A549 (cell line): Measurements from ENCODE around the gene C4orf33. TPM values are rescaled to one million over a fixed set of nuclear protein-coding genes. Genes with fewer than 3 reads are reported as not detected.

ENCODE experiments used
- ATAC-seq, 2 experiments: fragments of 200-7000 bp in 1 of 2; fragments of >200 bp in 1 of 2; cut with Nextera tagmentation in 1 of 2; cut with Tn5 transposase in 1 of 2; 3 replicates each; pipeline versions ENCODE4 v1.8.0 to v1.9.1; 2018 to 2020; ENCODE audit warnings: mild to moderate bottlenecking in 1 of 2, moderate library complexity in 1 of 2
- CTCF ChIA-PET: fragments of 300-600 bp; sonication (Branson Sonifier 250); formaldehyde crosslinking; extraction: SDS; loops from one replicate; lab custom pipeline; 2021; ENCODE audit warnings: antibody characterized with exemption, inconsistent platforms; lab: Yijun Ruan, JAX
- POLR2A ChIA-PET: fragments of 350-600 bp; formaldehyde crosslinking; extraction: SDS; loops from one replicate; lab custom pipeline; 2021; ENCODE audit warnings: antibody characterized with exemption, inconsistent platforms; lab: Yijun Ruan, JAX
- DNase-seq, 2 experiments: peaks; one replicate each; pipeline versions ENCODE4 v3.0.0 to v3.0.0-alpha.2; 2011 to 2016; ENCODE audit warnings: low read depth in 1 of 2, low spot score in 1 of 2
- FAIRE-seq: peaks from 2 replicates; lab custom pipeline; 2011; peaks lifted over from hg19 to GRCh38; lab: Jason Lieb, UNC
- H3K27ac ChIP-seq, 2 experiments: fragments of >200 bp; sonication (Bioruptor Twin); formaldehyde crosslinking; 3 replicates each; pipeline ENCODE4 v1.5.1; 2016 to 2017
- H3K4me1 ChIP-seq: fragments of >200 bp; sonication (Bioruptor Twin); formaldehyde crosslinking; 3 replicates; pipeline ENCODE4 v1.6.1; 2016
- H3K4me2 ChIP-seq: fragments of >200 bp; sonication (Bioruptor Twin); formaldehyde crosslinking; 3 replicates; pipeline ENCODE4 v1.6.1; 2016
- H3K4me3 ChIP-seq: fragments of >200 bp; sonication (Bioruptor Twin); formaldehyde crosslinking; 3 replicates; pipeline ENCODE4 v1.5.1; 2016
- H3K9me3 ChIP-seq: fragments of >200 bp; sonication (Bioruptor Twin); formaldehyde crosslinking; 3 replicates; pipeline ENCODE4 v1.6.1; 2016
- CEBPB ChIP-seq, 2 experiments: fragments of >200 bp in 1 of 2; sonication (Bioruptor Twin) in 1 of 2; formaldehyde crosslinking in 1 of 2; IDR thresholded peaks; 2 replicates each; pipeline ENCODE4 v1.6.1; 2012 to 2016
- CHD2 ChIP-seq: fragments of 150-350 bp; IDR thresholded peaks from 2 replicates; pipeline ENCODE4 v1.6.1; 2014; ENCODE audit warnings: low read length; ENCODE audit not compliant: partially characterized antibody
- E2F6 ChIP-seq: IDR thresholded peaks from 2 replicates; pipeline ENCODE4 v1.6.1; 2012; ENCODE audit warnings: low read depth, borderline replicate concordance
- EHF ChIP-seq: fragments of 250-450 bp; sonication (Bioruptor Pico); IDR thresholded peaks from 2 replicates; pipeline ENCODE4 v1.5.0; 2020; ENCODE audit warnings: mild to moderate bottlenecking
- ESRRA ChIP-seq: fragments of 150-350 bp; IDR thresholded peaks from 2 replicates; pipeline ENCODE4 v1.6.1; 2014; ENCODE audit warnings: mild to moderate bottlenecking, low read length, borderline replicate concordance
- FOSB ChIP-seq: fragments of 250-450 bp; sonication (Bioruptor Pico); IDR thresholded peaks from 2 replicates; pipeline ENCODE4 v1.5.0; 2020; ENCODE audit warnings: mild to moderate bottlenecking, moderate library complexity
- FOSL2 ChIP-seq, 2 experiments: fragments of 450-650 bp in 1 of 2; fragments of >200 bp in 1 of 2; sonication (Bioruptor Twin) in 1 of 2; formaldehyde crosslinking; IDR thresholded peaks; 2 replicates each; pipeline versions ENCODE4 v1.5.0 to v1.6.1; 2016 to 2020; ENCODE audit warnings: mild to moderate bottlenecking in 1 of 2, moderate library complexity in 1 of 2
- FOXS1 ChIP-seq: fragments of 250-450 bp; sonication (Bioruptor Pico); IDR thresholded peaks from 2 replicates; pipeline ENCODE4 v1.5.0; 2020; ENCODE audit warnings: mild to moderate bottlenecking, moderate library complexity
- HDAC2 ChIP-seq: fragments of 200-600 bp; sonication (generic); IDR thresholded peaks from 2 replicates; pipeline ENCODE4 v1.6.1; 2016
- HES2 ChIP-seq: fragments of >200 bp; sonication (Bioruptor Twin); formaldehyde crosslinking; IDR thresholded peaks from 2 replicates; pipeline ENCODE4 v1.6.1; 2016
- HOXB13 ChIP-seq: fragments of 250-450 bp; sonication (Bioruptor Pico); IDR thresholded peaks from 2 replicates; pipeline ENCODE4 v1.5.0; 2020; ENCODE audit warnings: low read depth, mild to moderate bottlenecking, moderate library complexity
- MAFK ChIP-seq: fragments of 450-650 bp; IDR thresholded peaks from 2 replicates; pipeline ENCODE4 v1.6.1; 2014; ENCODE audit not compliant: partially characterized antibody
- MAZ ChIP-seq: fragments of 150-350 bp; IDR thresholded peaks from 2 replicates; pipeline ENCODE4 v1.6.1; 2014; ENCODE audit warnings: antibody characterized with exemption, low read depth, low read length, borderline replicate concordance
- NFE2L2 ChIP-seq: fragments of 150-350 bp; conservative IDR thresholded peaks from 2 replicates; pipeline ENCODE4 v1.6.1; 2014; ENCODE audit warnings: low read length
- RAD21 ChIP-seq, 2 experiments: fragments of >200 bp in 1 of 2; sonication (Bioruptor Twin) in 1 of 2; formaldehyde crosslinking in 1 of 2; IDR thresholded peaks in 1 of 2; conservative IDR thresholded peaks in 1 of 2; 2 replicates in 1 of 2; 3 replicates in 1 of 2; pipeline ENCODE4 v1.6.1; 2012 to 2018; ENCODE audit warnings: inconsistent platforms in 1 of 2
- RCOR1 ChIP-seq: fragments of 150-350 bp; IDR thresholded peaks from 2 replicates; pipeline ENCODE4 v1.6.1; 2014; ENCODE audit warnings: antibody characterized with exemption, low read length, low read depth
- RFX5 ChIP-seq: fragments of 450-650 bp; IDR thresholded peaks from 2 replicates; pipeline ENCODE4 v1.7.1; 2014; ENCODE audit warnings: antibody characterized with exemption, mild to moderate bottlenecking, moderate library complexity
- SMC3 ChIP-seq: fragments of >200 bp; sonication (Bioruptor Twin); formaldehyde crosslinking; IDR thresholded peaks from 3 replicates; pipeline ENCODE4 v1.6.1; 2018; ENCODE audit warnings: inconsistent platforms
- TP53 ChIP-seq: fragments of 250-450 bp; sonication (Bioruptor Pico); IDR thresholded peaks from 2 replicates; pipeline ENCODE4 v1.5.0; 2021; ENCODE audit warnings: mild to moderate bottlenecking, moderate library complexity
- ZC3H11A ChIP-seq: fragments of 450-650 bp; IDR thresholded peaks from 2 replicates; pipeline ENCODE4 v1.6.1; 2014; ENCODE audit warnings: antibody characterized with exemption, mild to moderate bottlenecking
- ZFP36 ChIP-seq: fragments of 450-650 bp; IDR thresholded peaks from 2 replicates; pipeline ENCODE4 v1.6.1; 2014; ENCODE audit warnings: borderline replicate concordance; ENCODE audit not compliant: partially characterized antibody
- ZNF302 ChIP-seq: fragments of 250-450 bp; sonication (Bioruptor Pico); IDR thresholded peaks from 2 replicates; pipeline ENCODE4 v1.9.0; 2021; ENCODE audit warnings: inconsistent platforms, mild to moderate bottlenecking, moderate library complexity
- whole genome bisulfite sequencing: methylation state at CpG from one replicate; pipeline ENCODE4 v1.1.6; 2017; ENCODE audit errors: missing lambda C conversion rate; 5-methylcytosine and 5-hydroxymethylcytosine counted together
- polyA plus RNA-seq, 4 experiments: library from polyadenylated mRNA; depleted of rRNA in 3 of 4; stranded (reverse); fragments of >200 nt; fragmentation: RNase III in 1 of 4; extraction: RNeasy Plus Mini Kit Qiagen cat#74134 plus additional on column Dnase treatment in 1 of 4; gene quantifications; 2 replicates in 3 of 4; 3 replicates in 1 of 4; pipeline ENCODE4 v1.2.3, GENCODE V29; 2011 to 2017
- TF ChIP-seq, protein P1 (sequence below): fragments of 250-450 bp; sonication (Bioruptor Pico); IDR thresholded peaks from 2 replicates; pipeline ENCODE4 v1.5.0; 2020; ENCODE audit warnings: low read depth, mild to moderate bottlenecking, moderate library complexity
- TF ChIP-seq, protein P2 (sequence below): IDR thresholded peaks from 2 replicates; pipeline ENCODE4 v1.6.1; 2012

Gene C4orf33
- polyA plus RNA-seq, 2 of the 4 experiments (the other 2 are of a cell fraction) = 8.6 to 18.8 TPM

DNA sequence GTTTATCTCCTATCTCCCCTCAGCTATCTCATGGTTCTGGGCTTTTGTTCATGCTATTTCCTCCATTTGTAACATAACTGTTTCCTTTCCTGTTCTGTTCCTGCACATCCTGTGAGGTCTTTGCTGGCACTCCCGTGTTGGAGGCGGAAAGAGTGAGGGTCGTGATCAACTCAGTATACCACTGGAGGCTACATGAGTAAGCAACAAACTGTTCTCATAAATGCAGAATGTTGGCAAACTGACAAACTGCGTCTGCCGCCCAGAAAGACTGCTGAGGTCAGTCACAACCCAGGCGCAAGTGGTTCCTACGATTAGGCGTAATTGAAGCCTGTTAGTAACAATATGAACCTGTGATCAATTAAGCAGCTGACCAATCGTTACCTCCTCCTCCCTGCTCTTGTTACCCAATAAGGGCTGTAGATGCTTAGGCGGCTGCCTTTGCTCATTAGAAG lies 48.8 kb downstream of the C4orf33 start:
- WGBS = 68% methylated on average over 10 of the region's 10 CpGs
- POLR2A ChIA-PET = no interaction called here
- FAIRE-seq = no peak

DNA sequence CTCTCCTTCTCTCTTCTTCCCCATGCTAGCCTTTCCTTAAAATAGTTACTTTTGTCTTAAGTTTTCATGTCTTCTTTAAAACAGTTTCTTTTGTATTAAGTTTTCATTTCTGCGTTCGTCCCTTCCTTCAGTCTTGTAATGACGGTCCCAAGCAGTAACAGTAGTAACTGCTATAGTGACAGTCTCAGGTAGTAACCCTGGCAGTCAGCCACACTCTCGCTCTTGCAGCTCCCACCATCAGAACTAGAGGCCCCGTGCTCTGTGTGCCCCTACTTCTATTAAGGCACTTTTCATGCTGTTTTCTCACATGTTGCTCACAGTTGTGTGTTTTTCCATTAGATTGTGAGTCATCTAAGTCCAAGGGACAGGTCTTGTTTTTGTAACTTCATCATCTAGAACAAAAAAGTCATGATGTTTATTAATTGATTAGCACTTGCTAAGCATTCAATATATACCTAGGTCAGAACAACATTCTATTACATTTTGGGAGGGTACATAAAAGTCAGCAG lies 49.3 kb downstream of the C4orf33 start:
- WGBS = 83% methylated on average over 5 of the region's 5 CpGs
- ChIA-PET POLR2A (no interaction called here), CTCF (no interaction called here)
- DNase-seq (no peak), FAIRE-seq (no peak), ATAC-seq (no peak)
- H3K27ac ChIP-seq = no peak overlapping the region
- no peak overlapping the region for H3K4me2 ChIP-seq
- H3K4me3 ChIP-seq = no peak overlapping the region
- H3K4me1 ChIP-seq = no peaks in the 10 kb centered on the region
- TF ChIP-seq RCOR1 (no peak), E2F6 (no peak), ZC3H11A (no peak), EHF (CRISPR knock-in tag) (no peak), RFX5 (no peak), SMC3 (no peak), FOSB (CRISPR knock-in tag) (no peak), ZNF302 (no peak), NFE2L2 (no peak), HDAC2 (no peak), ESRRA (no peak), ZFP36 (no peak), MAZ (no peak), CEBPB (IDR thresholded peaks at IDR 0.05) (no peak), HOXB13 (no peak), FOXS1 (CRISPR knock-in tag) (no peak), RAD21 (conservative IDR thresholded peaks at IDR 0.05 in 1 of 2, IDR thresholded peaks at IDR 0.05 in 1 of 2) (no peak)
- TF ChIP-seq, protein P1, sequence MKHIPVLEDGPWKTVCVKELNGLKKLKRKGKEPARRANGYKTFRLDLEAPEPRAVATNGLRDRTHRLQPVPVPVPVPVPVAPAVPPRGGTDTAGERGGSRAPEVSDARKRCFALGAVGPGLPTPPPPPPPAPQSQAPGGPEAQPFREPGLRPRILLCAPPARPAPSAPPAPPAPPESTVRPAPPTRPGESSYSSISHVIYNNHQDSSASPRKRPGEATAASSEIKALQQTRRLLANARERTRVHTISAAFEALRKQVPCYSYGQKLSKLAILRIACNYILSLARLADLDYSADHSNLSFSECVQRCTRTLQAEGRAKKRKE (CRISPR knock-in tag) = no peak
- TF ChIP-seq, protein P2, sequence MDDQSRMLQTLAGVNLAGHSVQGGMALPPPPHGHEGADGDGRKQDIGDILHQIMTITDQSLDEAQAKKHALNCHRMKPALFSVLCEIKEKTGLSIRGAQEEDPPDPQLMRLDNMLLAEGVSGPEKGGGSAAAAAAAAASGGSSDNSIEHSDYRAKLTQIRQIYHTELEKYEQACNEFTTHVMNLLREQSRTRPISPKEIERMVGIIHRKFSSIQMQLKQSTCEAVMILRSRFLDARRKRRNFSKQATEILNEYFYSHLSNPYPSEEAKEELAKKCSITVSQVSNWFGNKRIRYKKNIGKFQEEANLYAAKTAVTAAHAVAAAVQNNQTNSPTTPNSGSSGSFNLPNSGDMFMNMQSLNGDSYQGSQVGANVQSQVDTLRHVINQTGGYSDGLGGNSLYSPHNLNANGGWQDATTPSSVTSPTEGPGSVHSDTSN = no peak
- H3K9me3 ChIP-seq = no peaks in the 10 kb centered on the region

More for the DNA sequence above, 48.8 kb downstream of the C4orf33 start:
- ATAC-seq = no peak
- H3K4me1 ChIP-seq = no peaks in the 10 kb centered on the region
- H3K27ac ChIP-seq = no peak overlapping the region
- H3K9me3 ChIP-seq = no peaks in the 10 kb centered on the region
- CTCF ChIA-PET = no interaction called here
- TF ChIP-seq HDAC2 = no peak
- TF ChIP-seq CHD2 = no peak
- no peak for TF ChIP-seq MAFK
- TF ChIP-seq TP53 (CRISPR knock-in tag) = no peak
- TF ChIP-seq HOXB13 = no peak
- no peak for TF ChIP-seq SMC3
- TF ChIP-seq HES2 = no peak
- TF ChIP-seq FOSL2 (IDR thresholded peaks at IDR 0.05) = no peak
- TF ChIP-seq FOSL2 (CRISPR knock-in tag; IDR thresholded peaks at IDR 0.05) = no peak
- no peak for TF ChIP-seq MAZ
- TF ChIP-seq, protein P2 = no peak
- no peak for TF ChIP-seq ZNF302
- no peak for TF ChIP-seq FOSB (CRISPR knock-in tag)
- H3K4me2 ChIP-seq = no peak overlapping the region
- no peak overlapping the region for H3K4me3 ChIP-seq
- DNase-seq = no peak
